GM19438 (cell line): ENCODE data around the gene EBNA1BP2.
A peak's percentile ranks its signal among the peaks of the same experiment; 100 is the strongest.
"Not testable (repeated sequence)": the region's sequence is repeated elsewhere in the genome, so short reads cannot be mapped to it uniquely, and the experiment has no call there.

ENCODE experiments used
- ATAC-seq: cut with Tn5 transposase; IDR thresholded peaks from one replicate; pipeline ENCODE4 v1.9.1; 2021; ENCODE audit warnings: low read depth; ENCODE audit not compliant: unreplicated experiment

EBNA1BP2 gene

DNA sequence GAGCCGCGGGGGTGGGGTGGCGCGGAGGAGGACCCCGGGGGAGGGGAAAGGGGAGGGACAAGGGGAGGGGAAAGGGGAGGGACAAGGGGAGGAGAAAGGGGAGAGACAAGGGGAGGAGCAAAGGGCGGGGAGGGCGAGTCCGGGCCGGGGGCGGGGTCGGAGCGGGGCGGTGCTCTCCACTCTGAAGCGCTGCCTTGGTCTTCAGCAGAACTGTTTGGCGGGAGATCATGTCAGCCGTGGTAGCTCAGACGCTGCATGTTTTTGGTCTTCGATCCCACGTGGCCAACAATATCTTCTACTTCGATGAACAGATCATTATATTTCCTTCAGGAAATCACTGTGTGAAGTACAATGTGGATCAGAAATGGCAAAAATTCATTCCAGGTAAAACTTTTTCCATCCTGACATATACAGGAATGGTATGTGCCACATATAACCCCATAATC is 460 bp upstream of the EBNA1BP2 start:
- peak; percentile 44 for ATAC-seq

DNA sequence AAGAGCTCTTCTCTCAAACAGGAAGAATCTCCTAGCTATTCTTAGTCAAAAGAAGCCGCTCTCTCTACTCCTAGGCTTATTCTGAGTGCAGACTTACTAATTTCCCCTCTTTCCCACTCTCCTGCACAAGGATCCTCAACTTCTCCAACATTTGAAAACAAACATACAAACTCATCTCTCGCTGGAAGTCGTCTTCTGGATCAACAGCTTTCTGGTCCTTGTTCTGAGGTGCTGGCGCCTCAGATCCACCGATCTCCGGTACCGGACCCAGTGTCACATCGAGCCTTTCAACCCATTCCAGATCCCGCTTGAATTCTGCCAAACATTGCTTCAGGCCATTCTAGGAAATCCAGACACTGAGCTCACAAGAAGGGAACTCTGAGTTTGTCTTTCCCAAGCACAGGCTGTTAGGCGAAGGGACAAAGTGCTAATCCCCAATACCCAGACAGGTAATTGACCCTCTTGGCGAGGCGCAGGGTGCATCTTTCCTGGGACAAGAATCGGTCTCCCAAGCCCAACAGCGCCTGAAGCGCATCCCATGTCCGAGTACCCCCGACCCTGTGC is 696 bp downstream of the EBNA1BP2 start:
- ATAC-seq = no peak

DNA sequence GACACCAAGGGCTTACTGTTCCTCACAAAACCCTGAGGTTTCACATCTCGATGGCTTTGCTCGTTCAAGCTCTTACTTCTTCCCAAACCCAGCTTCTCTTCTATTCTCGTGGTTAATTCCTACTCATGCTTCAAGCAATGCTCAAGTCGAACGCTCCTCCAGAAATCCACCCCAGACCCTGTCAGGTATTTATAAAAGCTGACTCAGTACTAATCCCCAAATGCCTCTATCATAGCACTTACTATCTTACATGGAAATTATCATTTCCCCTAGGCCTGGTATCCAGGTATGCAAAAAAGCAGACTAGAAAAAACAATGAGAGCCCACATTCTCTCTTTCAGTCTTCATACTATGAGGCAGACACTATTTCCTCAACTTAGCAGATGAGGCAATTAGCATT is 6.3 kb downstream of the EBNA1BP2 start:
- ATAC-seq = no peak

DNA sequence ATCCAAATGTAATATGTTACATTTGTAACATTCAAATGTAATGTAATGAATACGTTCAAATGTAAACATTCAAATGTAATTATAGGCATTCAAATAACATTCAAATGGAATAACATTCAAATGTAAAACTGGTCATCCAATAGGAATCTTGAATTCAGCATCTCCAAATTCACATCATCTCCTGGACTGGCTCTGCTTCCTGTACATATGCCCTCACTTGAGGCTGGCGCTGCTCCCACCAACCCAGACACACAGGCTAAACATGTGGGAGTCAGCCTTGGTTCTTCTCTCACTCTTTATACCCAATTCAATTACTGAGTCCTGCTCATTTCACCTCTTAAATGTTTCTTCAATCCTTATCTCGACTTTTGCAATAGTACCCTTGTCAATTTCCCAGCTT is 6.9 kb downstream of the EBNA1BP2 start:
- no peak for ATAC-seq

DNA sequence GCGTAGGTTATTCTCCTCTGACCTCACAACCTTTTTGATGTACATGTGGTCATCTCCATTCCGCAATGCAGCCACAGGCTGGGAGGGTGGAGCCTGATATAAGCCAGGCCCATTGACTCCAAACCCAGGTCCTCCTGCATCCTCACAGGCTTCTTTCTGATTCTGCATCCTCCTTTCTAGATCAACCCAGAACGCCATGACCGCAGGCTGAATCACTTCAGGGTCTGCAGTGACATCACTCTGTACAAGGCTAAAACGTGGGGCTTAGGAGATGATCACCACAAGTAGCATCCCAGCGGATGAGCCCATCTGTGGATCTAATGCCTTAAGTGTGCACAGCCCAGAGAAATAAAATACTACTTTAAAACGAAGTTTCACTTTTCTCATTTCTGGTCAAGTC is 16.1 kb downstream of the EBNA1BP2 start:
- no peak for ATAC-seq

DNA sequence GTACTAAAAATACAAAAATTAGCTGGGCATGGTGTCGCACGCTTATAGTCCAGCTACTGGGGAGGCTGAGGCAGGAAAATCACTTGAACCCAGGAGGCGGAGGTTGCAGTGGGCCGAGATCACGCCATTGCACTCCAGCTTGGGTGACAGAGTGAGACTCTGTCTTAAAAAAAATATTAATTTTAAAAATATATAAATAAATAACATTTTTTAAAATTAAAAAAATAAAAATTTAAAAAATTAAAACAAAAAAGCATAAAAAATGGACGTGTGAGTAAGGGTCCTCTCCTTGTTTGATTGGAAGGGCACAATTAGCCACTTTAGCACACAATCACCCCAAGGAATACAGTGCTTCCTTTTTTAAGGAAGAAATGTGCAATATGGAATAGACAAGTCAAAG is 18.6 kb downstream of the EBNA1BP2 start:
- no peak for ATAC-seq

DNA sequence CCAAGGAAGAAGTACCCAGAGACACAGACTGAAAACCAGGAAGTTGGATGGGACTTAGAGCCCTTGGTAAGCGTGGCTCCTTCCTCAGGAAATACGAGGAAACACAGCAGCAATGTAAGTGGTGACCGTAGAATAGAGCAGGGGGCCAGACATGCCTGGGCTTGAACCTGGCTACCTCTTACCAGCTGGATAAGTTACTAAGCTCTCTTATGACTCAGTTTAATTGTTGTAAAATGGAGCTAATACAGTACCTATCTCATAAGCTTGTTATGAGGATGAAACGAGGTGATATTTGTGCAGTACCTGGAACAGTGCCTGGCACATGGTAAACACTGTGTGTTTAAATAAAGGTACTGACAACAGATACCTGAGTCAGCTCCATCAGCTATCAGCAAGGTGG is 19.2 kb downstream of the EBNA1BP2 start:
- no peak for ATAC-seq

DNA sequence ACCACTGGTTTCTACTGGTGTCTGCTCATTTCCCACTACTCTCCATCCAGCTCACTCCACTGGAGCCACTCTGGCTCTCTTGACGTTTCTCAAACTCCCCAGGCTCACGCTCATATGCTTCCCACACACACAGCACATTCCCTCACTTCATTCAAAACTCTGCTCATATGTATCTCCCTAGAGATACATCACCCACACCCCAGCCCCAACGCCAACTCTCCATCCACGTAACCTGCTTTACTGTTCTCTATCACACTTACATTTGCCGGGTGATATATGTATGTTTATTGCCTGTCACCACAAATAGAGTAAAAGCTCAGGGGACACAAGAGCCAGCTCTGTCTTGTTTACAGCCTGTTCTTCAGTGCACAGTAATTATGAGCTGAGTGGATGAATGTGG is 22.2 kb downstream of the EBNA1BP2 start:
- ATAC-seq = no peak

DNA sequence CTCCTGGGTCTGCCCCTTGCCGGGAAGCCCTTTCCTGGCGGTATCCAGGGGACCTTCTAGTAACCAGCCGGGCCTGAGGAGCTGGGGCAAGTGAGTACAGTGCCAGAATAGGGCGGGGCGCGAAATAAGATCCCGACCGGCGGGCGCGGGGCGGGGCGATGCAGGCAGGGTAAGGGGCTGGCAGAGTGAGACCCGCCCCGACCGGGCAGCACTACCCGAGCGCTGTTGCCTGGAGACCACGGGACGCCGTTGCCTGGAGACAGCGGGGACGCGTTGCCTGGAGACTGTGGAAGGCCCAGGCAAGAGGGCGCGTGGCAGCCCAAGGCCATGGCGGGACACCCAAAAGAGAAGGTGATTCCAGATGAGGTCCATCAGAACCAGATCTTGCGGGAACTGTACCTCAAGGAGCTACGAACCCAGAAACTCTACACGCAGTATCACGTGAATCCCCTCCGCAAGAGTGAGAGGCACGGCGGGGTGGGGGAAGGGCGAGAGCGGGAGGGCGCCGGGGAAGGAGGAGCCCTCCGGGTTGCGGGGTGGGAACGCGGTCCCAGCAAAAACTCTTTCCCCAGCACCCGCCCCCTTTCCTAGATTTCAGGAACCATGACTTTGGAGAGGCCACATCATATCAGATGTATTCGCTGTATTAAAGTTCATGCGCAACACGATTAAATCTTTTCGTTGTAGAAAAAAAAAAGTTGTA is 24.3 kb downstream of the EBNA1BP2 start:
- no peak for ATAC-seq

DNA sequence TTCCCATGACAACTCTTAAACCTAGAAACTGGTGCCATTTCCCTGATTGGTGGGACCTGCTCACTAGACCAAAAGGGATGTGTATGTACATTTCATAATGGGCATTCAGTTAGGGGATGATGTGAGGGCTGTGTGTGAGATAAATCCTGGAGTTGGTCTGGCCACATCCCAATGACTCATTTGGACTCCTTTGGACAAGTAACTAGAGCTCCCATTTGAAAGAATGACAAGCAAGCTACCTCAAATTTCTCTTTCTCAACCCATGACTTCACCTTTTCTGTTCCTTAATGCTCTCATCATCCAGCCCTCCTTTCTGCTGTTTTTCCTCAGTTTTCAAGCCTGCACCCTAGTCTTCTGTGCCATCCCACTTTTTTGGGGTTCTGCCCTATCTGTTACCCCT is 27.9 kb downstream of the EBNA1BP2 start:
- no peak for ATAC-seq

DNA sequence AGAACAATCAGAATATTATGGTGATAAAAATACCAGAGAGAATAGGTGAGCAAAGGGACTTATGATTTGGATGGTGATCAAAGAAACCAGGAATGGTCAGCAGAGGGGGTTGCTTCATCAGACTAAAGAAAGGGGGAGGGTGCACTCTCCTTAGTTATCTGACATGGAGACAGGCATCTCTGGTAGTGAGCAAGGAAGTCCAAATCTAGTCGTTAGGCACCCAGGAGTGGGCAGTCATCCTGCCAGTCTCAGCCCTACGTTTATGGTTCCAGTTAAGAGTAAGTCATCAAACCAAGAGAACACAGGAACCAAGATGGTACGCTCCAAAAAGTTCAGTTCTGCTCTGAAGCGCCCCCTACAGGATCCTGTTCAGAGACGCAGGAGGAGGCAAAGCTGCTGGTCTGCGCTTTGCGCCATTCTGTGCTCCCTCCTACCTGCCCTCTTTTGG is 28.6 kb downstream of the EBNA1BP2 start:
- ATAC-seq = no peak

DNA sequence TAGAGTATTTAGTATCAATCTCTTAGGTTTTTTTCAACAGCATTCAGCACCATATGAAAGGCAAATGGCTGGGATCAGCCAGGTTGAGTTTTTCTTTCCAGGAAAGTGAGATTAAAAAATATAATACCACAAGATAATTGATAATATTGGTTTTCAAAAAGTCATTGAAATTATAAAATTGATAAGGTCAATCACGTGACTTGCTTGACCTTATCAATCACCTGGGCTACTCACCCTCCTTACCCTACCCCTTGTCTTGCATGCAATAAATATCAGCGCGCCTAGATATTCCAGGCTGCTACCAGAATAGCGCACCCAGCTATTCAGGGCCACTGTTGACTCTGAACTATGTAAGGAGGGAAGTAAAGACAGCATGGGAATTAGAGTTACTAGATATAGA is 31.5 kb downstream of the EBNA1BP2 start:
- no peak for ATAC-seq

DNA sequence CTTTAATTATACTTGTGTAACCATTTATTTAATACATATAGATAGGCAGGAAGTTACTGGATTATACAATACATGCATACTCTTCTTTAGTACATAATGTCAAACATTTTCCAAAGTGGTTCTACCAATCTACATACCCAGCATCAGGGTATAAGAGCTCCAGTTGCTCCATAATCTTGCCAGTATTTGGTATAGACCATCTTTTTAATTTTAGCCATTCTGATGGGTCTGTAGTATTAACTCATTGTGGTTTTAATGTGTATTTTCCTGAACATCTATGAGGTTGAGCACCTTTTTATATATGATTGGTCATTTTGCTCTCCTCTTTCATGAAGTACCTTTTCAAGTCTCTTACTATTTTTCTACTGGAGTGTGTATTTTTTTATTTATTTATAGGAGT is 32.1 kb downstream of the EBNA1BP2 start:
- ATAC-seq = no peak

DNA sequence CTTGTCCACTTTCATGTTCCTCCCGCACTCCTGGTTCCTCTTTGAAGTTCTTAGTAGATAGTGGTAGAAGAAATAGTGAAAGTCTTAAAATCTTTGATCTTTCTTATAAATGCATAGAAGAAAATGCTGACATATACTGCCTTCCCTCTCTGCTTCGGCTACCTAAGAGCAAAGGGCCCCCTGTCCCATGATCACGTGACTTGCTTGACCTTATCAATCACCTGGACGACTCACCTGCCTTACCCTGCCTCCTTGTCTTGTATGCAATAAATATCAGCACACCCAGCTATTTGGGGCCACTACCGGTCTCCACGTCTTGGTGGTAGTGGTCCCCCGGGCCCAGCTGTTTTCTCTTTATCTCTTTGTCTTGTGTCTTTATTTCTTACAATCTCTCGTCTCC is 32.8 kb downstream of the EBNA1BP2 start:
- not testable (repeated sequence) for ATAC-seq

DNA sequence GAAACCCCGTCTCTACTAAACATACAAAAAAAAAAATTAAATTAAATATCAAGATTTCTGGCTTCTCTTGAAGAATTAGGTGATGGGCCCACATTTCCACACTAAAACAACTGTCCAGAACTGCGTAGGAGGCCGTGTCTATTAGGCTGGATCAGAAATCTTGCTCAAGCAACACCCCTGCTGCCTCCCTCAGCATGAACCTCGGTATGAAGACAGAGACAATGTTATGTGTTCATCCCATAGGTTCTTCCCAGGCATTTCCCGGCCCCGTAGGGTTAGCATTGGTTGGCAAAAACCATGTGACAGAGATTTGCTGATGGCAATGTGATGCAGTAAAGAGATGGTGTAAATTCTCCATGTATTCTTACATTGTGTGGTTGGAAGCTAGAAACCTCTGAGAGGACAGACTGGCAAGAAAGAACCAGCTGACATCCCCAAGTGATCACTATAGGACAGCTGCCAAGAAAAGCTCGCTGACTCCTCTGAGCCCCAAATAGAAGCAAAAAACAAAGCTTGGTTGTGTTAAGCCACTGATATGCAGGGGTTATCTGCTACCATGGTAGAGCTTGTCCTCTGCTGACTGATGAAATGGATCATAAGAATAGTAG is 34.5 kb downstream of the EBNA1BP2 start:
- ATAC-seq = no peak

DNA sequence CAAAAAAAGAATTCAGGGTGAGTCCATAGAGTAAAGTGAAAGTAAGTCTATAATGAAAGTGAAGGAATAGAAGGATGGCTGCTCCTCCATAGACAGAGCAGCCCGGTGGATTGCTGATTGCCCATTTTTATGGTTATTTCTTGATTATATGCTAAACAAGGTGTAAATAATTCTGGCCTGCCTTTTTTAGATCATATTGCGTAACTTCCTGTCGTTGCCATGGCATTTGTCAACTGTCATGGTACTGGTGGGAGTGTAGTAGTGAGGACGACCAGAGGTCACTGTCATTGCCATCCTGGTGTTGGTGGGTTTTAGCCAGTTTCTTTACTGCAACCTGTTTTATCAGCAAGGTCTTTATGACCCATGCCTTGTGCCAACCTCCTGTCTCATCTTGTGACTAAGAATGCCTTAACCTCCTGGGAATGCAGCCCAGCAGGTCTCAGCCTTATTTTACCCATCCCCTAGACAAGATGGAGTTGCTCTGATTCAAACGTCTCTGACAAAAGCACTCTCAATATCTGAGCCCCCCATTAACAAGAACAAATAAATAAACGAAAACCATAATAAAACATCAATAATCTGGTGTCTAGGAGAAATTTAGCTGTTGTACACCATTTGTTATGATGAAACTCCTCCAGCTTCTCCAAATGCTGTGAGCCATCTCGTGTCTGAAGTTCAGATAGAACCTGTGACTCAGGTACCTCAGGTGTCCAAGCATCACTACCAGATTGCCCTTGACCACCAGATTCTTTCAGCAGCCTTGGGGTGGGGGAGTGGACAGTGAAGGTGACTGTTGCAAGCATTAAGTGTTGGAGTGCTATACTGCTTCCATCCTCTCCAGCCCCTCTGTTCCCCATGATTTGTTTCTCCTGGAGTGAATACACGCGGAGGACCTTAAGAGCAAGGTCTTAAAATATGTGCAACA is 36.0 kb downstream of the EBNA1BP2 start:
- ATAC-seq = no peak

DNA sequence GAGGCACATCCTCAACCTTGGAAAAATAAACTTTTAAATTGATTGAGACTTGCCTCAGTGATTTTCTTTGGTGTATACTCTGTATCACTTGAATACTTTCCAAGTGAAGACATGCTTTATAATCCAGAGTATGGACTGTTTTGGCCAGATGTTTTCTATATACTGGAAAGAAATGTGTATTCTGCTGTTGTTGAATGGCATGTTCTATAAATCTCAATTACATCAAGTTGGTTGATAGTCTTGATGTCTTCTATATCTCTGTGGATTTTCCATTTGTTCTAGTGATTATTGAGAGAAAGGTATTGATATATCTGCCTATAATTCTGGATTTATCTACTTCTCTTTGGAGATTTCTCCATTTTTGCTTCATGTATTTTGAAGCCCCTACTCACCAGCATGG is 37.5 kb downstream of the EBNA1BP2 start:
- ATAC-seq = no peak

DNA sequence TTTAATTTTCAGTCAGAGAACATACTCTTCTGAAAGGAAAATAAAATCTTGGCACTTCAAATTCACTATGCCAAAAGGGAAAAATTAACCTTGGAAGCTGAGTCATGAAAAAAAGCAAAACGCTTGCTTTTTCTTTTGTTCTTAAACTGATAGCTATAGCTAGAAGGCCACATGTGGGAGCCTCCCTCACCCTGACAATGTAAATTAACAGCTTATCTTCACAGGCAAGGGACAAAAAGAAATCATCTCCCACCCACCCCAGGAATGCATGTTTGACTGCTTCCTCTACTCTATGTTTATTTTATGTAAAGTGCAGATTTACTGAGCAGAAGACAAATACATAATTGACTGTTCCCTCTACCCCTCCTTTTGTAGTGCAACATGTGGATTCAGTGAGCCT is 38.0 kb downstream of the EBNA1BP2 start:
- ATAC-seq = no peak

DNA sequence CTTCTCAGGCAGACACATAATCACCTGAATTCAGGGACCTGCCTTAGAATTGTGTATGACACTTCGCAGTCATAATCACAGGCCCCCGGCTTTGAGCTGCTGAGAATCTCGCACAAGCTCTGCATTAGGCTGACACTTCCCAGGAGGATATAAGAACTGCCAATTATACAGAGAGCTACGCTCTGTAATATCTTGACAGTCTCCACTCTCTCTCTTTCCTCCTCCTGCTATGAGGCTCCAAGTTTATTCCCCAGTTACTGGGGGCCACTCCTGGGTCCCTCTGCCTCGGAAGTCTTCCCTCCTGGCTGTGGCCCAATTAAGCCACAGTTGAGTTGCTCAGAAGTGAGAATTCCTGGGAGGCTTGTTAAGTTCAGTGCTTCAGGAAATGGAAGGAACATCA is 42.7 kb downstream of the EBNA1BP2 start:
- ATAC-seq = no peak

DNA sequence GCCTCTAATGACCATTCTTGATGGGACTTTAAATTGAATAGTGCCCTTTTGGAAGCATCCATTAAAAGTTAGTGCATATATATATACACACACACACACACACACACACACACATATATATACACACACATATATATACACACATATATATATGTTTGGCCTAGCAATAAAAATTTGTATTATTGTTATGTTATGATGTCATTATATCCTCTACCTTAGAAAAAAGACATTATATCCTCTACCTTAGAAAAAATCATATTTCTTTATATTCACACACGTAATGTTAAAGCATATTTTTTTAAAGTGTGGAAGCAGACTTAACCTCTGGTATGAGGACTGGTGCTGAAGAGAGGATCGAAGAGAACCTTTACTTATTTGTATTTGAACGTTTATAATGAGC is 43.3 kb downstream of the EBNA1BP2 start:
- ATAC-seq = no peak

DNA sequence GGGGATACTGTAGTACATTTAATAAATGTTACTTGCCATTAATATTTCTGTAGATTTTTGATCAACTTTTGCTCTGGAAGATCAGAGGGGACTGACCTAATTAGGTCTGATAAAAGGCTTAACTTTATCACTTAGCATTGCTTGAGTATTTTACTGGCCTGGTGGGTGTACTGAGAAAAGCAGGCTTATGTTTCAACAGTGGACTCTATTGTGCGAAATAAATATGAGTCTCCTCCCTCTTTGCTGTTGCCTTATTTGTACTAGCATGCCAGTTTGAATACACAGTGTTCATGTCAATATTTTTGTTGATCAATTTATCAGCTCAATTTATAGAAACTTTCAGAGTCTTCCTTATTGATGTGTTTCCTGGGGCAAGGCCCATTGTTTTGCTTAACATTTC is 49.1 kb downstream of the EBNA1BP2 start:
- ATAC-seq = no peak
